ENCODE data around the gene MDM2.

MDM2 gene

GRCh38 chr12:68850390-68850789 is 42.4 kb downstream of the MDM2 start:
- DNase-seq (ENCODE audit: low read depth), result no peak
- no peak for TF ChIP-seq CTCF (conservative IDR thresholded peaks at IDR 0.05; ENCODE audit: low read depth, low read length)
- no peak overlapping the region for H3K4me3 ChIP-seq (ENCODE audit: low read length)

- H3K4me3 ChIP-seq (ENCODE audit: low read length), result no peak overlapping the region
- no peak for DNase-seq (ENCODE audit: low read depth)
- TF ChIP-seq CTCF (conservative IDR thresholded peaks at IDR 0.05; ENCODE audit: low read depth, low read length), result no peak
These were observed 43.8 kb downstream of the MDM2 start for GRCh38 chr12:68851592-68852306.

GRCh38 chr12:68853396-68854077 is 45.6 kb downstream of the MDM2 start:
- DNase-seq (ENCODE audit: low read depth), result no peak
- TF ChIP-seq CTCF (conservative IDR thresholded peaks at IDR 0.05; ENCODE audit: low read depth, low read length), result no peak
- no peak overlapping the region for H3K4me3 ChIP-seq (ENCODE audit: low read length)

- no peak overlapping the region for H3K4me3 ChIP-seq (ENCODE audit: low read length)
- DNase-seq (ENCODE audit: low read depth), result no peak
- TF ChIP-seq CTCF (conservative IDR thresholded peaks at IDR 0.05; ENCODE audit: low read depth, low read length), result no peak
These were observed 46.1 kb downstream of the MDM2 start for GRCh38 chr12:68854078-68854468.

GRCh38 chr12:68854554-68854953 is 46.6 kb downstream of the MDM2 start:
- no peak for TF ChIP-seq CTCF (conservative IDR thresholded peaks at IDR 0.05; ENCODE audit: low read depth, low read length)
- DNase-seq (ENCODE audit: low read depth), result no peak
- H3K4me3 ChIP-seq (ENCODE audit: low read length), result no peak overlapping the region

- no peak for DNase-seq (ENCODE audit: low read depth)
- no peak for TF ChIP-seq CTCF (conservative IDR thresholded peaks at IDR 0.05; ENCODE audit: low read depth, low read length)
- no peak overlapping the region for H3K4me3 ChIP-seq (ENCODE audit: low read length)
These were observed 47.1 kb downstream of the MDM2 start for GRCh38 chr12:68855111-68855510.

- H3K4me3 ChIP-seq (ENCODE audit: low read length), result no peak overlapping the region
- DNase-seq (ENCODE audit: low read depth), result no peak
- TF ChIP-seq CTCF (conservative IDR thresholded peaks at IDR 0.05; ENCODE audit: low read depth, low read length), result no peak
These were observed 47.8 kb downstream of the MDM2 start for GRCh38 chr12:68855771-68856170.
